ENCODE measurements around the gene CAPN13.

CAPN13 gene

GRCh38 chr2:30756971-30757370 lies 50.3 kb downstream of the CAPN13 start:
- TF ChIP-seq CTCF (IDR thresholded peaks at IDR 0.05; ENCODE audit: low read depth, low read length) = no peak
- no peak for TF ChIP-seq POLR2A (IDR thresholded peaks at IDR 0.05; ENCODE audit: extremely low read depth, insufficient read length)
- TF ChIP-seq, protein P1, sequence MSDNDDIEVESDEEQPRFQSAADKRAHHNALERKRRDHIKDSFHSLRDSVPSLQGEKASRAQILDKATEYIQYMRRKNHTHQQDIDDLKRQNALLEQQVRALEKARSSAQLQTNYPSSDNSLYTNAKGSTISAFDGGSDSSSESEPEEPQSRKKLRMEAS (IDR thresholded peaks at IDR 0.05; ENCODE audit: low read depth, low read length) = no peak
- TF ChIP-seq MYC (IDR thresholded peaks at IDR 0.05; ENCODE audit: low read depth, low read length) = no peak
- no peak overlapping the region for H3K4me3 ChIP-seq (ENCODE audit: low read depth, low read length)
- no peak for DNase-seq (ENCODE audit: low read depth)

DNA sequence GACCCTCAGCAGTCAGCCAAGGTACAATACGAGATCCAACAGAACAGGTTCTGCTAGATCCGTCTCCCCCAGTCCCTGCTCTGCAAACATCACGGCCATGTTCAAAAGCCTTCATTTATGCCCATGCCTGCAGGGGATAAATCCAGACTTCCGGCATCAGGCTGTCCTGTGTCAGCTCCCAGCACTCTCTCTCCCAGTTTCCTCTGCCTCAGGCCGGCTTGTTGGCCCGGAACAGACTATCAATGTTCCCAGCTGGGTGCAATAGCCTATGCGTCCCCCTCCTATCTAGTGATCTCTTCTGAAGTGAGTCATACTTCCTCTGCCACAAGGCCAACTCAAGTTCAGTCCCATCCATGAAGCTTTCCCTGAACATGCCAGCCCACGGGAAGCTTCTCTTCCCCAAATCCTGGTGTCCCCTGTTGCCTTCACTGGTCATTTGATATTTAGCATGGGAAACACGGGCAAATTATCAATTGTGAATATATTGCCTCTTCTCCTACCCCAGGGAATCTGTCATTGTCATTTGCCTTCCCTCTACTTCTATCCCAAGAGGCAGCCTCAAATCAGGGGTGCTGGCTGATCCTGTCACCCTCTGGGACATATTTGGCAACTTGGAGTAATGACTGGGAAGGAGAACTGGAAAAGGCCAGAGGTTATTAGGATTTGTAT lies 51.1 kb downstream of the CAPN13 start:
- DNase-seq (ENCODE audit: low read depth) = peak; percentile 38
- TF ChIP-seq MYC (IDR thresholded peaks at IDR 0.05; ENCODE audit: low read depth, low read length) (no peak), POLR2A (IDR thresholded peaks at IDR 0.05; ENCODE audit: extremely low read depth, insufficient read length) (no peak), CTCF (IDR thresholded peaks at IDR 0.05; ENCODE audit: low read depth, low read length) (no peak)
- TF ChIP-seq, protein P1 (IDR thresholded peaks at IDR 0.05; ENCODE audit: low read depth, low read length) = no peak
- no peak overlapping the region for H3K4me3 ChIP-seq (ENCODE audit: low read depth, low read length)

GRCh38 chr2:30753630-30754029 lies 53.6 kb downstream of the CAPN13 start:
- DNase-seq (ENCODE audit: low read depth) = no peak
- no peak overlapping the region for H3K4me3 ChIP-seq (ENCODE audit: low read depth, low read length)
- no peak for TF ChIP-seq POLR2A (IDR thresholded peaks at IDR 0.05; ENCODE audit: extremely low read depth, insufficient read length)
- TF ChIP-seq CTCF (IDR thresholded peaks at IDR 0.05; ENCODE audit: low read depth, low read length) = no peak
- TF ChIP-seq, protein P1 (IDR thresholded peaks at IDR 0.05; ENCODE audit: low read depth, low read length) = no peak
- no peak for TF ChIP-seq MYC (IDR thresholded peaks at IDR 0.05; ENCODE audit: low read depth, low read length)

GRCh38 chr2:30752811-30753210 lies 54.4 kb downstream of the CAPN13 start:
- H3K4me3 ChIP-seq (ENCODE audit: low read depth, low read length) = no peak overlapping the region
- DNase-seq (ENCODE audit: low read depth) = no peak
- TF ChIP-seq CTCF (IDR thresholded peaks at IDR 0.05; ENCODE audit: low read depth, low read length) (no peak), MYC (IDR thresholded peaks at IDR 0.05; ENCODE audit: low read depth, low read length) (no peak), POLR2A (IDR thresholded peaks at IDR 0.05; ENCODE audit: extremely low read depth, insufficient read length) (no peak)
- TF ChIP-seq, protein P1 (IDR thresholded peaks at IDR 0.05; ENCODE audit: low read depth, low read length) = no peak

DNA sequence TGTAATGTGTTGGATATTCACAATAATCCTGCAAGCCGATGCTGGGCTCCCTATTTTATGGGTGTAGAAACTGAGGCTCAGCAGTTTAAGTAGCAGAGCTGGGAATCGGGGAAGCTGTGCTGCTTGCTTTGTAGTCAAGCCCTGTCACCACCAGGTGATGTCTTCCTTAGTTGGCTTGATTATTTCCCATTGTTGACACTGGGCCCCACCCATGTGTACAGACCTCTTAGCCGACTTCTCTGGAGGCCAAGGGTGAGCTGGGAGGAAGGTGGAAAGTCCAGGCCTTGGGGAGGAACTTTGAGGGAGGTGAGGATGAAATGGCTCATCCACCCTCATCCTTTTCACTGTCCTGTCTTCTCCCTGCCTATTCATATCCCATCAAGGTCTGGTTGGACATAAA lies 60.0 kb downstream of the CAPN13 start:
- TF ChIP-seq CTCF (IDR thresholded peaks at IDR 0.05; ENCODE audit: low read depth, low read length) (no peak), POLR2A (IDR thresholded peaks at IDR 0.05; ENCODE audit: extremely low read depth, insufficient read length) (no peak), MYC (IDR thresholded peaks at IDR 0.05; ENCODE audit: low read depth, low read length) (no peak)
- TF ChIP-seq, protein P1 (IDR thresholded peaks at IDR 0.05; ENCODE audit: low read depth, low read length) = no peak
- no peak for DNase-seq (ENCODE audit: low read depth)
- no peak overlapping the region for H3K4me3 ChIP-seq (ENCODE audit: low read depth, low read length)
